ENCODE measurements around the gene RAB40C.

DNA sequence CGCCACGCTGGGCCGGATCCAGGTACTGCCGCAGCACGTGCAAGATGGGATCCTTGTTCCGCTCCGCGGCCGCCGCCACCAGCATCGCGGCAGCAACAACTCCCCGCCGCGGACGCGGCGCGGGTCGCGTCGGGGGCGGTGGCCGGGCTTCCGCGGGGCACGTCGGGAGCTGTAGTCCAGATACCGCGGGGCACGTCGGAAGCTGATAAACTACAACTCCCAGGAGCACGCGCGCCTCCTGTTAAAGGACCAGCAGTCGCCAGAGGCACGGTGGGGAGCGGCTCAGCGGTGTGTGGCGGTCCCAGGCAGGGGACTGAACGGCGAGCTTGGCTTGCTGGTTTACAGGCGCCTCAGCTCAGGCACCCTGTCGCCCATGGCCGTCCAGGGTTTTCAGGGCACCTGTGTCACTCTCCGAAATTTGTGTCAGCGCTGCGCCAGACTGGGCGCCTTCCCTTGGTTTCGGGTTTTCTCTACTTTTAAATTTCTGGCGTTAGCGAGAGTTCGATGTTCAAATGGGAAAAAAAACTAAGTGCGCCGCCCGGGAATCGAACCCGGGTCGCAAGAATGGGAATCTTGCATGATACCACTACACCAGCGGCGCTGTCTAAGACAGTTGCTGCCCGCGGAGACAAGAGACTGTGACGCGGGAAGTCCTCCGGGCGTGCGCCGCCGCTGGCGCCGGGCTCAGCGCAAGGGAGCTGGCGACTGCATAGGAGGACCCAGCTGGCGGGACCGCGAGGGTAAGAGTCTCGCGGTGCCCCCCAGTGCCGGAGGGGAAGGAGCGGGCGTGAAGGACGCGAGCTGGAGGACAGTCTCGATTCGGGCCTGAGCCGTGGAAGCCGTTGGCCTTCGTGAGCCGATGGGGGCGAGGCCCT, 46.6 kb downstream of the RAB40C start, which contains the start of gene METTL26:
- TF ChIP-seq OSR1 (CRISPR knock-in tag; IDR thresholded peaks at IDR 0.05) (no peak), PPARA (CRISPR knock-in tag; IDR thresholded peaks at IDR 0.05; ENCODE audit: borderline replicate concordance) (no peak), RARB (CRISPR knock-in tag; IDR thresholded peaks at IDR 0.05) (0 out of 2 replicates have a peak, but pooled peaks have one; percentile 26), ZNF565 (CRISPR knock-in tag; conservative IDR thresholded peaks at IDR 0.05; ENCODE audit: low read depth) (no peak), CSDC2 (CRISPR knock-in tag; IDR thresholded peaks at IDR 0.05) (no peak)
- TF ChIP-seq, protein P1, sequence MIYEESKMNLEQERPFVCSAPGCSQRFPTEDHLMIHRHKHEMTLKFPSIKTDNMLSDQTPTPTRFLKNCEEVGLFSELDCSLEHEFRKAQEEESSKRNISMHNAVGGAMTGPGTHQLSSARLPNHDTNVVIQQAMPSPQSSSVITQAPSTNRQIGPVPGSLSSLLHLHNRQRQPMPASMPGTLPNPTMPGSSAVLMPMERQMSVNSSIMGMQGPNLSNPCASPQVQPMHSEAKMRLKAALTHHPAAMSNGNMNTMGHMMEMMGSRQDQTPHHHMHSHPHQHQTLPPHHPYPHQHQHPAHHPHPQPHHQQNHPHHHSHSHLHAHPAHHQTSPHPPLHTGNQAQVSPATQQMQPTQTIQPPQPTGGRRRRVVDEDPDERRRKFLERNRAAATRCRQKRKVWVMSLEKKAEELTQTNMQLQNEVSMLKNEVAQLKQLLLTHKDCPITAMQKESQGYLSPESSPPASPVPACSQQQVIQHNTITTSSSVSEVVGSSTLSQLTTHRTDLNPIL (CRISPR knock-in tag; IDR thresholded peaks at IDR 0.05; ENCODE audit: low read depth): no peak
- TF ChIP-seq, protein P2, sequence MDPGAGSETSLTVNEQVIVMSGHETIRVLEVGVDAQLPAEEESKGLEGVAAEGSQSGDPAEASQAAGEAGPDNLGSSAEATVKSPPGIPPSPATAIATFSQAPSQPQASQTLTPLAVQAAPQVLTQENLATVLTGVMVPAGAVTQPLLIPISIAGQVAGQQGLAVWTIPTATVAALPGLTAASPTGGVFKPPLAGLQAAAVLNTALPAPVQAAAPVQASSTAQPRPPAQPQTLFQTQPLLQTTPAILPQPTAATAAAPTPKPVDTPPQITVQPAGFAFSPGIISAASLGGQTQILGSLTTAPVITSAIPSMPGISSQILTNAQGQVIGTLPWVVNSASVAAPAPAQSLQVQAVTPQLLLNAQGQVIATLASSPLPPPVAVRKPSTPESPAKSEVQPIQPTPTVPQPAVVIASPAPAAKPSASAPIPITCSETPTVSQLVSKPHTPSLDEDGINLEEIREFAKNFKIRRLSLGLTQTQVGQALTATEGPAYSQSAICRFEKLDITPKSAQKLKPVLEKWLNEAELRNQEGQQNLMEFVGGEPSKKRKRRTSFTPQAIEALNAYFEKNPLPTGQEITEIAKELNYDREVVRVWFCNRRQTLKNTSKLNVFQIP (CRISPR knock-in tag; IDR thresholded peaks at IDR 0.05; ENCODE audit: borderline replicate concordance, low read depth): no peak
- TF ChIP-seq, protein P3, sequence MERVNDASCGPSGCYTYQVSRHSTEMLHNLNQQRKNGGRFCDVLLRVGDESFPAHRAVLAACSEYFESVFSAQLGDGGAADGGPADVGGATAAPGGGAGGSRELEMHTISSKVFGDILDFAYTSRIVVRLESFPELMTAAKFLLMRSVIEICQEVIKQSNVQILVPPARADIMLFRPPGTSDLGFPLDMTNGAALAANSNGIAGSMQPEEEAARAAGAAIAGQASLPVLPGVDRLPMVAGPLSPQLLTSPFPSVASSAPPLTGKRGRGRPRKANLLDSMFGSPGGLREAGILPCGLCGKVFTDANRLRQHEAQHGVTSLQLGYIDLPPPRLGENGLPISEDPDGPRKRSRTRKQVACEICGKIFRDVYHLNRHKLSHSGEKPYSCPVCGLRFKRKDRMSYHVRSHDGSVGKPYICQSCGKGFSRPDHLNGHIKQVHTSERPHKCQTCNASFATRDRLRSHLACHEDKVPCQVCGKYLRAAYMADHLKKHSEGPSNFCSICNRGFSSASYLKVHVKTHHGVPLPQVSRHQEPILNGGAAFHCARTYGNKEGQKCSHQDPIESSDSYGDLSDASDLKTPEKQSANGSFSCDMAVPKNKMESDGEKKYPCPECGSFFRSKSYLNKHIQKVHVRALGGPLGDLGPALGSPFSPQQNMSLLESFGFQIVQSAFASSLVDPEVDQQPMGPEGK (CRISPR knock-in tag; IDR thresholded peaks at IDR 0.05; ENCODE audit: borderline replicate concordance): no peak
- TF ChIP-seq, protein P4, sequence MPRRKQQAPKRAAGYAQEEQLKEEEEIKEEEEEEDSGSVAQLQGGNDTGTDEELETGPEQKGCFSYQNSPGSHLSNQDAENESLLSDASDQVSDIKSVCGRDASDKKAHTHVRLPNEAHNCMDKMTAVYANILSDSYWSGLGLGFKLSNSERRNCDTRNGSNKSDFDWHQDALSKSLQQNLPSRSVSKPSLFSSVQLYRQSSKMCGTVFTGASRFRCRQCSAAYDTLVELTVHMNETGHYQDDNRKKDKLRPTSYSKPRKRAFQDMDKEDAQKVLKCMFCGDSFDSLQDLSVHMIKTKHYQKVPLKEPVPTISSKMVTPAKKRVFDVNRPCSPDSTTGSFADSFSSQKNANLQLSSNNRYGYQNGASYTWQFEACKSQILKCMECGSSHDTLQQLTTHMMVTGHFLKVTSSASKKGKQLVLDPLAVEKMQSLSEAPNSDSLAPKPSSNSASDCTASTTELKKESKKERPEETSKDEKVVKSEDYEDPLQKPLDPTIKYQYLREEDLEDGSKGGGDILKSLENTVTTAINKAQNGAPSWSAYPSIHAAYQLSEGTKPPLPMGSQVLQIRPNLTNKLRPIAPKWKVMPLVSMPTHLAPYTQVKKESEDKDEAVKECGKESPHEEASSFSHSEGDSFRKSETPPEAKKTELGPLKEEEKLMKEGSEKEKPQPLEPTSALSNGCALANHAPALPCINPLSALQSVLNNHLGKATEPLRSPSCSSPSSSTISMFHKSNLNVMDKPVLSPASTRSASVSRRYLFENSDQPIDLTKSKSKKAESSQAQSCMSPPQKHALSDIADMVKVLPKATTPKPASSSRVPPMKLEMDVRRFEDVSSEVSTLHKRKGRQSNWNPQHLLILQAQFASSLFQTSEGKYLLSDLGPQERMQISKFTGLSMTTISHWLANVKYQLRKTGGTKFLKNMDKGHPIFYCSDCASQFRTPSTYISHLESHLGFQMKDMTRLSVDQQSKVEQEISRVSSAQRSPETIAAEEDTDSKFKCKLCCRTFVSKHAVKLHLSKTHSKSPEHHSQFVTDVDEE (CRISPR knock-in tag; IDR thresholded peaks at IDR 0.05): no peak
